Measurements from ENCODE around the gene PDPR.
"Not testable (repeated sequence)": the region's sequence is repeated elsewhere in the genome, so short reads cannot be mapped to it uniquely, and the experiment has no call there.

Gene PDPR

GRCh38 chr16:70135796-70136195 lies 21.7 kb downstream of the PDPR start:
- not testable (repeated sequence) for DNase-seq

- not testable (repeated sequence) for DNase-seq
Observed at GRCh38 chr16:70136595-70136994, 22.5 kb downstream of the PDPR start.

GRCh38 chr16:70142739-70143138 lies 28.6 kb downstream of the PDPR start:
- not testable (repeated sequence) for DNase-seq

- not testable (repeated sequence) for DNase-seq
Observed at GRCh38 chr16:70143231-70143895, 29.2 kb downstream of the PDPR start.

- not testable (repeated sequence) for DNase-seq
Observed at GRCh38 chr16:70147853-70148252, 33.7 kb downstream of the PDPR start.

- DNase-seq, result not testable (repeated sequence)
Observed at GRCh38 chr16:70148453-70148852, 34.3 kb downstream of the PDPR start.

GRCh38 chr16:70149296-70149695 lies 35.2 kb downstream of the PDPR start:
- DNase-seq, result not testable (repeated sequence)

- DNase-seq, result peak; percentile 81
Observed at GRCh38 chr16:70151391-70151790, 37.3 kb downstream of the PDPR start.

GRCh38 chr16:70151941-70152509 lies 37.9 kb downstream of the PDPR start:
- no peak for DNase-seq

- DNase-seq, result no peak
Observed at GRCh38 chr16:70152578-70153302, 38.6 kb downstream of the PDPR start.

- DNase-seq, result not testable (repeated sequence)
Observed at GRCh38 chr16:70154736-70155135, 40.6 kb downstream of the PDPR start.

- DNase-seq, result no peak
Observed at GRCh38 chr16:70156207-70156978, 42.3 kb downstream of the PDPR start.

- DNase-seq, result no peak
Observed at GRCh38 chr16:70157105-70157476, 43.0 kb downstream of the PDPR start.

- no peak for DNase-seq
Observed at GRCh38 chr16:70157477-70158260, 43.5 kb downstream of the PDPR start.

- DNase-seq, result no peak
Observed at GRCh38 chr16:70158261-70158939, 44.3 kb downstream of the PDPR start.

- no peak for DNase-seq
Observed at GRCh38 chr16:70159355-70160348, 45.5 kb downstream of the PDPR start.

- no peak for DNase-seq
Observed at GRCh38 chr16:70160388-70160787, 46.3 kb downstream of the PDPR start.

- DNase-seq, result no peak
Observed at GRCh38 chr16:70160821-70161220, 46.7 kb downstream of the PDPR start.

GRCh38 chr16:70161350-70161749 lies 47.2 kb downstream of the PDPR start:
- no peak for DNase-seq

- DNase-seq, result no peak
Observed at GRCh38 chr16:70162041-70162451, 47.9 kb downstream of the PDPR start.

- DNase-seq, result no peak
Observed at GRCh38 chr16:70163596-70163995, 49.5 kb downstream of the PDPR start.
